ELF-1 (cell line): ENCODE data around the gene BMPER.

Experiments used
- DNase-seq: peaks from one replicate; pipeline ENCODE4 v3.0.0-alpha.2; 2016; ENCODE audit warnings: low read depth, low spot score

BMPER gene

GRCh38 chr7:34175837-34176236 is 270.5 kb downstream of the BMPER start:
- no peak for DNase-seq

DNA sequence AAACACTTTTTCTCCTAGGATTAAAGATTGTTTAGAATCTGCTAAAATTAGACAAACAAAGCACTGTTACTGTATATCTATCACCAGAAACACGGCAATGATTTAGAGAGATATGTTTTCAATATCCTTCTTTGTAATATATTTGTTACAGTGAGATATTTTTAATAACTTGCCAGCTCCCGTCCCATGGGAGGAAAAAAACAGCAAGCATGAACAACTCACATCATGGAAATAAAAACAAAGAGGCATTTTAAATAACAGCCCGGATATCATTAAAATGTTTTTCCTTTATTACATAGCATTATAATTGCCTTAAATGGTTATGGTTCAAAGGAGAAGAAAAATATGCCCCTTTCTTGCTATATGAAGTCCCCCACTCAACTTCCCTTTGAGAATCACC is 272.1 kb downstream of the BMPER start:
- no peak for DNase-seq

DNA sequence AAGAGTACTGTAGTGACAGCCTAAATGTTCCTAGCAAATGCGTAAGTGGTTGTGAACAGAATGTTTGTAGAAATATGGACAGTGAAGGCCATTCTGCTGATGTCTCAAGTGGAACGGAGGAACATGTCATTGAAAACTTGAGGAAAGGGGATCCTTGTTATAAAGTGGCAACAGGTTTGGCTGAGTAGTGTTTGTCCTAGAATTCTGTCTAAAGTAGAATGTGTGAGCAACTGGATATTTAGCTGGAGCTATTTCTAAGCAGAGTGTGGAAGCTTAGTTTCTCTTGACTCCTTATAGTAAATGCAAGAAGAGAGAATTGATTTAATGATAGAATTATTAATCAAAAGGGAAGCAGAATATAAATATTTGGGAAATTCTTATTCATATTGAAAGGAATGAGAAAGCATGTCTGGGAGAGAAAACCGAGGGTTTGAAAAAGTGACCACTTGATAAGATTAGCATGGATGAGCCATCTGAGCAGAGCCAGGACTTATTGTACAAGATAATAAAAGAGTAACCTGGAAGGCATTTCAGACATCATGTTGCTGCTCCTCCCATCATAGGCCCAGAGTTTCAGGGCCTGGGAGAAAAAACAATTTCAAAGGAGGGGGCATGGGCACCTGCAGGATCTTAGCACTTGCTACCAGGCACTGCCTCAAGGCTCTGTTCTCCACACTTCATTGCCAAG is 276.1 kb downstream of the BMPER start:
- DNase-seq, result no peak

DNA sequence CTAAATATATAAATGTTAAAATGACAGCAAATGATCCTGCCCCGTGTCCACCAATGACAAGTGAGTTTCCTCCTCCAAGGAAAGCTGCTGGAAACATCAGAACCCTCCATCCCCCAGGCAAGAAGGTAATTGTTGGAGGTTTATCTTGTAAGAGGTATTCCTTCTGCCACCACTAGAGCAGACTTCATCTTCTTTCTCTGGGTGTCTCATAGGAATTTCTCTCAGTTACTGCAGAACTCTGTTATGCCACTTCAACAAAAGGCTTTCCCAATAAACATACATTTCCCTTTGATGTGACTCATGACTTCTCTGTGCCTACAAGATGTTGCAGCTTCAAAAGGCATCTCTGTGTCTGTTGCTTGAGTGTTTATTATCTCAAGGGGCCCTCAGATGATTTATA is 279.1 kb downstream of the BMPER start:
- no peak for DNase-seq

- DNase-seq, result no peak
These were observed 282.5 kb downstream of the BMPER start for GRCh38 chr7:34187798-34188307.

DNA sequence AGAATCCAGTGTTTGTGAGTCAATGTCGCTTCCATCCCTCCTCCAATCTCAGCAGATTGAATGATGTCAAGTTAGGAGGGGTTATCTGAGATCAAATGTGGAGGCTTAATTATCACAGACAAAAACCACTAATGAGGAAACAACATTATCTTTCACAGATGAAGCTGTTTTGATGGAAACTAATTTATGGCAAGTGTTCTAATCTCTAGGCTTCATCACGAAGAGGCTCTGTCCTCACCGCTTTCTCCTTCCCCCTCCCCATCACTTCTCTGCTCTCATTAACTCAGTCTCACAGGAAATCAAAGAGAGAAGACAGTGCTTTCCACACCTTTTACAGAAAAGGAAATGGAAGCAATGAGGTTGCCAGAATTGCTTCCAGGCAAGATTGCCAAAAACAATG is 283.7 kb downstream of the BMPER start:
- no peak for DNase-seq

DNA sequence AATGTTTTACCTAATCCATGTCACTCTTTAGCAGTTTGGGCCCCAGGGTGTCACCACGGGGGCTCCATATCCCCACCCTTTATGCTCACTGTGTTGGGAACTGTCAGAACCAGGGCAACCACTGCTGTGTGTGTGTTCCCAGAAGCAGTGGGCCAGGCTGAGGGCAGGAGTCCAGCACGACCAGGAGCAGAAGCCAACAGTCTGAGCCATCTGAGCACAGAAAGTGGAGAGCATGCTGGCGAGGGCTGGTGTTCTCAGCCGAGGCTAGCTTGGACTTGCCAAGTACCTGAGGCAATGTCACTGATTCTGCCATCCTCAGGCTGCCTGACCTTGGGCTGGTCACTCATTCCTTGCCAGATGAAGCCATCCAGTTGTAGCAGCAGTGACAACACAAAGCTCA is 285.0 kb downstream of the BMPER start:
- no peak for DNase-seq

DNA sequence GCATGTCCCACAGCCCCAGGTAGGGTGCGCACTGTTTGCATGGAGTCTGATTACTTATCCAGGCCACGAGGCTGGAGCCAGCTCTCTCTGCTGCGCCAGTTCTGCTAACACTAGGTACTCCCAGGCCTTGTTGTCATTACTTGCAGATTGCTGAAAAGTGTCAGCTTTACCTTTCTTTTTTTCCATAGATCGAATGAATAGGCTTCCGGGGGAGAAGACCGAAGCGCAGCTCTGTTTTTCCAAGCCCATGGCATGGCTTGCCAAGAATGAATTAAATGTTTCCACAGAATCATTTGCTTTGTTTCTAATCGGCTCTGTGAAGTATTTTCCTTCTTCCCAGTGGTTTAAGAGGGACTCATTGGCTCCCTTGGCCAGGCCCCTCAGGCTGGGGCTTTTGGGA is 285.8 kb downstream of the BMPER start:
- DNase-seq, result no peak

- no peak for DNase-seq
These were observed 286.6 kb downstream of the BMPER start for GRCh38 chr7:34191771-34192479.

DNA sequence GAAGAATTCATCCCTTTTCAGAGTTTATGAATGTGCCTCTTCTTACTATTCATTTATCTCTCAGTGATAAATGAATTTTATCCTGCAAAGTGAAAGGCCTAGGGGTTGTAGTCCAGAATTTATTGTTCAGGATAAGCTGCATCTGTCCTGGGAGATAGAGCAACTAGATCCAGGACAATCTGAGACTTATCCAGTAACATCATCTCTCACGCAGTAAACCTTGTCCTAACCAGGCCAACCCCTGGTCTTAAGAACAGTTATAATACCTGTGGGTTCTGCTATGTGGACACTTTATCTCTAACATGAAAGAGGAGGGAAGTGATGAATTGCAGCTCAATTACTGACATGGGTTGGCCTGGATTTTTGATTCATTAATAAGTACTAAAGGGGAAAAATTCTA is 287.6 kb downstream of the BMPER start:
- no peak for DNase-seq

DNA sequence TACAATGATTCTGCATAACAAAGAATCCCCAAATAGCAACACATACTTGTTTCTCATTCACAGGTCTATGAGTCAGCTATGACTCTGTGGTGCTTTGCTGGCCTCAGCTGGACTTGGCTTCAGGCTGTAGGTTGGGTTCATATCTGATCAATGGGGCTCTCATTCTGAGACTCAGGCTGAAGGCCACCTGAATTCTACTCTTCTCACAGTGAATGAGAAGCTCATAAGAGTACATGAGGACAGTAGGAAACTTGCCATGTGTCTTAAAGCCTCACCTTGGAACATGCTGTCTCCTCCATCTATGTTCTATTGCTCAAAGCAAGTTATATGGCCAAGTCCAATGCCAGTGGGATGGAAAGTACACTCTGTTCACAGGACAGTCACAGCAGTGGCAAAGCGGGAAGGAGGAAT is 292.9 kb downstream of the BMPER start:
- DNase-seq, result no peak
